Measurements from ENCODE around the gene DOC2A. TPM values are rescaled to one million over a fixed set of nuclear protein-coding genes. Genes with fewer than 3 reads are reported as not detected.

The DOC2A gene
- total and polyA plus RNA-seq, 2 of the 4 experiments (the other 2 are of a cell fraction), result under 0.01 to 0.48 TPM

DNA sequence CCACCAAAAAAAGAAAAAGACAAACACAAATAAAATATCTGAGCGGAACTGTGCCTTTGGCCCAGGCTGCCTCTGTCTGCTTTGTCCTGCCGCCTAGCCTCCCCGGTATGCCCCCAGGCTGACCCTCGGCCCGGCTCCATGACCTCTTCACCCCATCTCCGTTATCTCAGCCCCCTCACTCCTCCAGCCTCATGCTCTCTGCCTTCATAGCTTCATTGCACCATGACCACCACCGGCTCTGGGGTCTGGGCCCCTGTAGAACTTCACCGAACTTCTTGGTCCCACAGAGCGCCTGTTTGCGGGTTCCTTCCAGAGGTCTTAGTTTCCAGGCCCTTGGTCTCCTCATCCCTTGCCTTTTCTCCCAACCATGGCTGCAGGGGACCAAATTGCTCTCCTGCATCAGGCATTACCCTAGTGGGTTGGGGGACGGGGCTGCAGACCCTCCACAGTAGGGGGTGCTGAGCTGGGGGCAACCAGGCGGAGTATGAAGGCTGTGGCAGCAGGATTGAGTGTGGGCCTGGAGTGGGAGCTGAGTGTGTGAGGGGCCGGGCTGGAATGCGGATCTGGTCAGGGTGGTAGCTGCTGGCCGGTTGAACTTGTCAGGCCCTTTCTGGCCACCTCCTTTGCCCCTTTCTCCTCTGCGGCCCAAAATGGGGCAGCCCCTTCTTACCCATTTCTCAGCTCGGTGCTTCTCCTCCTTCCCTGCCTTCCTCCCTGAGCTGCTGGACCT, 22.3 kb downstream of the DOC2A start:
- no TSS peak for BruUV-seq (replicated peaks)
- no peaks in the 10 kb centered on the region for H3K4me1 ChIP-seq (ENCODE audit: control insufficient read depth, insufficient read depth, low read length)
- no peak overlapping the region for H4K5ac ChIP-seq (ENCODE audit: low read depth, low read length)
- no peaks in the 10 kb centered on the region; the same call in 1 of the 2 replicates for H4K20me1 ChIP-seq (ENCODE audit: insufficient read depth, low read length)
- no peak overlapping the region for H3K23ac ChIP-seq (ENCODE audit: low read depth, low read length)
- no peak overlapping the region for H3K4me2 ChIP-seq (ENCODE audit: low read depth, low read length)
- H3K4me3 ChIP-seq (ENCODE audit: insufficient read depth, low read depth, low read length), result no peak overlapping the region
- no peak for TF ChIP-seq MAZ (IDR thresholded peaks at IDR 0.05; ENCODE audit: borderline replicate concordance, low read depth, low read length)
- TF ChIP-seq, protein P1, sequence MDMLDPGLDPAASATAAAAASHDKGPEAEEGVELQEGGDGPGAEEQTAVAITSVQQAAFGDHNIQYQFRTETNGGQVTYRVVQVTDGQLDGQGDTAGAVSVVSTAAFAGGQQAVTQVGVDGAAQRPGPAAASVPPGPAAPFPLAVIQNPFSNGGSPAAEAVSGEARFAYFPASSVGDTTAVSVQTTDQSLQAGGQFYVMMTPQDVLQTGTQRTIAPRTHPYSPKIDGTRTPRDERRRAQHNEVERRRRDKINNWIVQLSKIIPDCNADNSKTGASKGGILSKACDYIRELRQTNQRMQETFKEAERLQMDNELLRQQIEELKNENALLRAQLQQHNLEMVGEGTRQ (IDR thresholded peaks at IDR 0.05; ENCODE audit: low read depth, low read length), result no peak
- dilution Hi-C loops (cut with HindIII; ENCODE audit: low sequenced_read_pairs, unreplicated experiment), result no loop called here
- no peak overlapping the region for H2AK5ac ChIP-seq (ENCODE audit: low read depth, low read length)
- WGBS, 2 experiments (ENCODE audit: extremely low coverage in 2 of 2, insufficient read length in 1 of 2), result 95% methylated on average over 4 of the region's 17 CpGs; no CpG with 5 or more reads in 1 of the 2 experiments
- ChIA-PET CTCF (no interaction called here), POLR2A (ENCODE audit: unreplicated experiment) (no interaction called here)
- no peak overlapping the region for H2BK120ac ChIP-seq (ENCODE audit: low read depth, low read length)
- no peak overlapping the region for H4K91ac ChIP-seq (ENCODE audit: insufficient read depth, low read depth, low read length)
- no peaks in the 10 kb centered on the region for H3K27me3 ChIP-seq (ENCODE audit: control insufficient read depth, insufficient read depth, low read length)
- H3K56ac ChIP-seq (ENCODE audit: extremely low read depth, insufficient read depth, low read length), result no peak overlapping the region
- no peak overlapping the region for H3K14ac ChIP-seq (replicated peaks; ENCODE audit: low read depth, low read length)
- H3K27ac ChIP-seq (ENCODE audit: insufficient read depth, low read length), result no peak overlapping the region
- in situ Hi-C loops (cut with MboI; ENCODE audit: low sequenced_read_pairs), result no loop called here
- intact Hi-C loops (cut with micrococcal nuclease), result no loop called here
- no peak for ATAC-seq (ENCODE audit: low read depth)
- DNase-seq, result no peak
- H3K9ac ChIP-seq (ENCODE audit: low read depth, low read length), result no peak overlapping the region
- peaks cover 75% of the 10 kb centered on the region for H3K36me3 ChIP-seq (ENCODE audit: control insufficient read depth, insufficient read depth, low read length)
- no peak overlapping the region for H2AK9ac ChIP-seq (replicated peaks; ENCODE audit: low read depth, low read length, poor library complexity)
- H2BK5ac ChIP-seq (ENCODE audit: low read depth, low read length, poor library complexity, severe bottlenecking), result no peak overlapping the region
- no peak overlapping the region for H2AFZ ChIP-seq (replicated peaks; ENCODE audit: low read length, poor library complexity)
- H3K9me3 ChIP-seq (ENCODE audit: control insufficient read depth, insufficient read depth, low read length), result no peaks in the 10 kb centered on the region
- no peak overlapping the region for H3K4ac ChIP-seq (ENCODE audit: low read depth, low read length)
- no peak overlapping the region for H2BK20ac ChIP-seq (ENCODE audit: low read depth, low read length)
- H4K8ac ChIP-seq (ENCODE audit: low read depth in 2 of 2, low read length in 2 of 2), result no peak overlapping the region
- peaks cover 0 to 12% of the 10 kb centered on the region in 2 experiments; a peak in 1 of 4 replicates for H3K79me1 ChIP-seq (ENCODE audit: low read depth in 1 of 2, low read length in 2 of 2)
- no peaks in the 10 kb centered on the region for H3K9me1 ChIP-seq (ENCODE audit: insufficient read depth, low read length)
- no peak overlapping the region for H2BK15ac ChIP-seq (ENCODE audit: low read depth, low read length)
- no peak overlapping the region for H3K18ac ChIP-seq (ENCODE audit: low read depth, low read length)

All from IMR-90 (cell line).